HG03095 (cell line): Measurements from ENCODE around the gene DNAH1.

Experiments used
- ATAC-seq: cut with Tn5 transposase; IDR thresholded peaks from one replicate; pipeline ENCODE4 v1.9.1; 2021; ENCODE audit warnings: moderate library complexity; ENCODE audit not compliant: unreplicated experiment

Gene DNAH1

DNA sequence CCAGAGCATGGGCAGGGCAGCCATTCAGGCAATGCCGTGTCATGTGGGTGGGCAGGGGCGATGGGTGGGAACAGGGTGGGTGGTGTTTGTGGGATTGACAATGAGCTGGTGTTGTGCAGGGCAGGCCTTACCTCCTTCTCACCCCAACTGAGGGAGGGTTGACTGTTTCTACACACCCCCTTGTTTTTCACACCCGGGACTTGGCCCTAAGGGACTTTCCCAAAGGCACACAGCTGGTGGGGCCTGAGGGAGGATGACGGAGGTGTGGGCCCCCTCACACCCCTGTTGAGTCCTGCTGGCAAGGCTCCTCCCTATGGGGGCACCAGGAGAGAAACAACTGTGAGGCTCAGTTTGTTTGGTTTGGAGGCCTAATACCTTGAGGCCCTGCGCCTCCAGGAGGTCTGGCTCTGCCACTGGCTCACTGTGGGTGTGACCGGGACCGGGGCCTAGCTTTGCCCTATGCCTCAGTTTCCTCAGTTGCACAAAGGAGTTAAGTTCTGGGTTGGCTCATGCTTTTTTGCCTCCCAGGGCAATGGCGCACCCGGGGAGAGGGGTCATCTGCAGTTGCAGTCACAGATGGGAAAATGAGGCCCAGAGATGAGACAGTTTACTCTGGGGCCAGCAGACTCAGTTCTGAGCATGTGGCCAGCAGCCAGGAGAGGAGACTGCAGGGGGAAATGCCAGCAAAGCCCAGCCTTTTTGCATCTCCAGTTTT is 5.1 kb upstream of the DNAH1 start:
- ATAC-seq: peak; percentile 49

GRCh38 chr3:52311576-52312119 is 4.5 kb upstream of the DNAH1 start:
- no peak for ATAC-seq

DNA sequence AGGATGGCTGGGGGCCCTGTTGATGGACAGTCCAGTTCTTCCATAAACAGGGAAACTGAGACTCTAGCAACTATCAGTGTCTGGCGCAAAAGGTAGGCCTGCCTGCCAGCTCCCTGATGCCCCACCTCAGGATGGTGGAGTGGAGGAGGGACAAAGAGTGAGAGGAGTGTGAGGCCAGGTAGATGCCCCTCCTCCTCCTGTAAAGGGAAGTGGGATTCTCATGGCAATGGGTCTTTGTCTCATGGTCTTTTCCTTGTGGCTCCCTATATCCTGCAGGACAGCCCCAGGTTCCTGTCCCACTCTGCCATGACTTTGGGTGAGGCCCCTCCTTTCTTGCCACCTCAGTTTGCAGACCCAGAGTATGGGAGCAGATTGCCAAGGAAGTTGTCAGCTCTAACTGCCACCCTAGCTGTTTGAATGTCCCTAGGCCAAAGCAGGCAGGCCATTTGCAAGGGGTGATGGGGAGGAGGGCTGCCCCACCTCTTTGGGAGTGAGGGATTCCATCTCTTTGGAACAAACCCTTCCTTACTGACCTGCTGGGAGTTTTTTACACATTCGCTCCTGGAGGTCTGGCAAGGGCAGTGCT is 2.8 kb upstream of the DNAH1 start:
- peak; percentile 13 for ATAC-seq

GRCh38 chr3:52313774-52314188 is 2.3 kb upstream of the DNAH1 start:
- ATAC-seq: peak; percentile 85

DNA sequence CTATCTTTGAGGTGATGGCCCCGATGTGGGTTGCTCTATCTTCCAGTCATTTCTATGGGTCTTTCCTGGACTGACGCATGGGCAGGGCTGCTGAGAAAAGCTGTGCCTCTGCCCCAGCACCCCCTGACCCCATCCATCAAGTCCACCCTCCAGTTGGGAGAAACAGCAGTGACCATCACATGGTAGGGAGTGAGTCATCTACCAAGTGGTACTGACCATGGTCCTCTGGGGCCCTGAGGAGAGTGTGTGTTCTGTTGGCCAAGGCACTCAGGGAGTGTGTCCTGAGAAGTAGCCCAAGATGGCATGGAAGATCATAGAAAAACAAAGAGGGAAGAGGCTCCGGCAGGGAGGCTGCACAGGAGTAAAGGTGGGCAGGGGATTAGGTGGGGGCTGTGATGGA is 1.6 kb upstream of the DNAH1 start:
- ATAC-seq: no peak

GRCh38 chr3:52315006-52315405 is 1.1 kb upstream of the DNAH1 start:
- ATAC-seq: no peak

GRCh38 chr3:52317208-52318000 is 1.3 kb downstream of the DNAH1 start:
- ATAC-seq: no peak

DNA sequence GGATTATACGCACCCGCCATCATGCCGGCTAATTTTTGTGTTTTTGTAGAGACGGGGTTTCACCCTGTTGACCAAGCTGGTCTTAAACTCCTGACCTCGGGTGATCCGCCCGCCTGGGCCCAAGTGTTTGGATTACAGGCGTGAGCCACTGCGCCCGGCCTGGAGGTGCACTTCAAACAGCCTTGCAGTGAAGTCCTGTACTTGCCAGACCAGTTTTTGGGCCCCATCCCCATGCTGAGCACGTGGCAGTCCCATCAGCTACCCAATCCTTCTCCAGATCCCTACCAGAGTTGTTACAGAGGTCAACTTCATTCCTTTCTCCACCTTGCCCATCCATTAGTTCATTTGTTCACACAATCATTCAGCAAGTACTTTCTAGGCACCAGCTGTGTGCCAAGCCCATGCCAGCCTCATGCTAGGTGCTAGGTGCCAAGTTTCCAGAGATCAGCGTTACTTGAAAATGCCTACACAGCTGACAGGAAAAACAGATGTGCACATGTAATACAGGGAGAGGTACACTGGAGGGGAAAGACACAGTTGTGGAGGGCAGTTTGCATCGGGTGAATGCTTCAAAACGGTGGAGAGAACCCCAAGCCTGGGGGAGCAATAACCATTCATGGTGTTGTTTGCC is 2.2 kb downstream of the DNAH1 start:
- ATAC-seq: no peak

GRCh38 chr3:52319921-52320595 is 3.9 kb downstream of the DNAH1 start:
- ATAC-seq: no peak

DNA sequence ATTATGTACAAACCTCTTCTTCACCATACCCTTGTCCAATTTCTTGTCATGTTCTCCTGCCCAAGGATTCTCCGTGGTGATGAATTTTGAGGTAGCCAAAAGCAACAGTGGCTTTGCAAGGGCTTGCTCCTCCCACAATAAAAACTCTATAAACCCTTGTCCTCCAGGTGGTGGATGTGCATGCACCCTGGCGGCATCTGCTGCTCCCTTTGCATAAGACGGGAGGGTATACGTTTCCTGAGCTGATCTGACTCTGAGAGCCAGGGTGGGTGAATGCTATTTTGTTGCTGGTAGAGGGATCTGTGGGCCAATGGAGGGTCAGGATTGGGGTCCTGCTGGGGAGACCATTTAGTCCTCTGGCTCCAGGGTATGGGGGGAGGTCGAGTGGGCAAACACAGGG is 5.4 kb downstream of the DNAH1 start:
- no peak for ATAC-seq

DNA sequence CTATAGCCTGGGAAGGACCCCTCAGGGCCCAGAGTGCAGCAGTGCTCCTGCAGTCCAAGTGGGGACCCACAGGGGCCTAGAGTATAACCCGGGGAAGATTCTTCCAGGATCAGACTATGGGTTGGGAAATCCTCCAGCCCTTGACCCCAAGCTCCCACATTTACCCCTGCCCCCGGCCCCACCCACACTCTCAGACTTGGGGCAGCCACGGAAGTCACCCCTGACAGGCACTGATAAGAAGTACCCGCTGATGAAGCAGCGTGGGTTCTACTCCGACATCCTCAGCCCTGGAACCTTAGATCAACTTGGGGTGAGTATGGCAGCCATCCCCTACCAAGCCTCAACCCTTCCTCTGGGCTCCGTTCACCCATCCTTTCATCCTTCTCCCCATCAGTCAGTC is 6.3 kb downstream of the DNAH1 start:
- ATAC-seq: no peak

DNA sequence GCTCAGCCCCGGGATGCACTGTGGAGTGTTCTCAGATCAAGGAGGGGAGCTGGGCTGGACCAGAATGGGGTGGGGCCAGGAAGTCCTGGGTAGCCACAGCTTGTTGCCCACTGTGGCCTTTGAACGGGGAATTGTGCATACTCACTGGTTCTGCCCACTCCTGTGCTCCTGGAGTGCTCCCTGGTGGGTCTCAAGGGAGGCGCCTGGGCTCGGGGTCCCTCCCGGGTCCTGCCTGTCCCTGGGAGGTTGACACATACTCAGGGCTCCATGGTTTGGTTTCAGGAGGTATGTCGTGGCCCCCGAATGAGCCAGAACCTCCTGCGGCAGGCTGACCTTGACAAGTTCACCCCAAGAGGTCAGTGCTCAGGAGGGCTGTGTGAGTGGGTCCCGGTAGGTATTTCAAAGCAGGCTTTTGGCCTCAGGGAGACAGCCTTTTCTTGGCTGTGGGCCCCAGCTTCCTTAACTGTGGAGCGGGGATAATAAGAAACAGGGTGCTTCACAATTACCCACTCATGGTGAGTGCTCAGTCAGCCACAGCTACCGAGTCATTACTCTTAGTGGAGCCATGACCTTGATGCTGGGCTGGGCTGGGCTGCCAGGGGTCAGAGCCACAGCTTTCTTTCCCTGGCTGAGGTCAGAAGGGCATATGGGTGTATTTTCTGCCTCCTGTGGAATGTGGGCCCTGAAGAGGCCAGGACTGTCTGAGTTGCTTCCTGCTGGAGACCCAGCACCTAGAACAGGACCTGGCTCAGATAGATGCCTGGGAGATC is 7.6 kb downstream of the DNAH1 start:
- no peak for ATAC-seq

- no peak for ATAC-seq
Measured at GRCh38 chr3:52324676-52325075, 8.6 kb downstream of the DNAH1 start.

DNA sequence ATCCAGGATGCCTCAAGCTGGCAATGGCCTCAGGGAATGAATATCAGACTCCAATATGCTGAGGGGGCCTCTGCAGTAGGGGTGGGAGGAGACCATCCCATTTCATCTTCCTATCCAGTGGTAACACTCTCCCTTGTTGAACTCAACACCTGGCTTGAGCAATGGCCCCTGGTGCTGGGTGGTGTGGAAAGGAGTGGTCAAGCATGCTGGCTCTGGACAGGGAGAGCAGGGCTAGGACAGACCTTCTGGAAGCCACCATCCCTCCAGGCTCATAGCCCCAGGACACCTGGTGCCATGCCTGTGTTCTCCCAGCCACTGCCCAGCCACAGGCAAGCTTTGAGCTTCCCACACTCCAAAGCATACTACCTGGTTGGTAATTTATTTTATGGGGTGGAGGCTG is 9.6 kb downstream of the DNAH1 start:
- ATAC-seq: no peak

- ATAC-seq: no peak
Measured at GRCh38 chr3:52326976-52327375, 10.9 kb downstream of the DNAH1 start.

DNA sequence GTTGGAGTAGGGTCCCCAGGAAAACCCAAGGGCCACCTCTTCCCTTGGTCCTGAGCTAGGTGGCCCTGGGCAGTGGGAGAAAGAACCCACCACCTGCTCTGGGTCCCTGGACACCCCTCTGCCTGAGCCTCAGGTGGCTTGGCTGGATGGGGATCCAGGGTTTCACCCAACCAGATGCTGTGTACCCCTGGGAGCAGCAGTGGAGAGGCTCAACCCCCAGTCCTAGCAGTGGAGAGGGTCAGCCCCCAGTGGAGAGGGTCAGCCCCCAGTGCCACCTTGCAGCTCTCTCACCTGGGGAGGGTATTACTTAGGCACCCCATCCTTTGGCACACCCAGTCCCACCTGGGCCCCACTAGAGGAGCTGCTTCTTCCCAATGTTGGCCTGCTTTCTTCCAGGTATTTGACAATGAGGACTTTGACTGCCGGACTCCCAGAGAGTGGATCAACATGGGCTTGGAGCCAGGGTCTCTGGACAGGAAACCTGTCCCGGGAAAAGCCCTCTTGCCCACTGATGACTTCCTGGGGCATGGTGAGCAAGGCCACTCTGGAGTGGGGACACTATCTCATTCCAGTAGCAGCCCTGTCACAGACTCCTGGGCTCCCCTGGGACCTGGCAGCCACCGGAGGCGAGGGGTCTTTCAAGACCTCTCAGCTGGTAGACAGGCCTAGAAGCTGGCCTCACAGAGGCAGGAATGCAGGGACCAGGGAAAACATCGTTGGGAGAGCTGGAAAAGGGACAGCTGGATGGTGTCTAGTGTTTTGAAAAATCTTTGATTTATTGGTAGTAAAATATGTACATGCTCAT is 11.6 kb downstream of the DNAH1 start:
- no peak for ATAC-seq

DNA sequence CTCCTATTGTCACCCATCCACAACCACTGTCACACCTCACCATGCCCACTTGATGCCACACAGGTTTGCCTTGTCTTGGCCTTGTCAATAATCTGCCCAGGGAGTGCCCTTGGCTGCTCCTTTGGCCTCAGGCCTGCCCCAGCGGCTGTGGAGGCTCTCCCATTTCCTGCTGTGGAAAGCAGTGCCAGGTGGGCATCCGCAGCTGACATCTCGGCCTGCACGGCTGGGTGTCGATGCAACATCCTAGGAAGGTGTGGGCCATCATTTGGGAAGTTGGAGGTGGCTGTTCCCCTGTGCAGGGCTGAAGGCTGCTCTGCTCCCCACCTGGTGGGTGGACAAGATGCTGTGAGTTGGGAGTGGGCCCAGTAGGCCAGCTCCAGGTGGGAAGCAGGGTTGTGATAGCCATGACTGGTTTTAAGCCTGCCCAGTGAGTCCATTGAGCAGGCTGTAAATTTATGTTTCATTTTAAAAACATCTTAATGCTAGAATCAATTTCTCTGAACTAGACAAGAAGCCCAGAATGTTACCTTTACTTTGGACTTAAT is 12.5 kb downstream of the DNAH1 start:
- no peak for ATAC-seq

DNA sequence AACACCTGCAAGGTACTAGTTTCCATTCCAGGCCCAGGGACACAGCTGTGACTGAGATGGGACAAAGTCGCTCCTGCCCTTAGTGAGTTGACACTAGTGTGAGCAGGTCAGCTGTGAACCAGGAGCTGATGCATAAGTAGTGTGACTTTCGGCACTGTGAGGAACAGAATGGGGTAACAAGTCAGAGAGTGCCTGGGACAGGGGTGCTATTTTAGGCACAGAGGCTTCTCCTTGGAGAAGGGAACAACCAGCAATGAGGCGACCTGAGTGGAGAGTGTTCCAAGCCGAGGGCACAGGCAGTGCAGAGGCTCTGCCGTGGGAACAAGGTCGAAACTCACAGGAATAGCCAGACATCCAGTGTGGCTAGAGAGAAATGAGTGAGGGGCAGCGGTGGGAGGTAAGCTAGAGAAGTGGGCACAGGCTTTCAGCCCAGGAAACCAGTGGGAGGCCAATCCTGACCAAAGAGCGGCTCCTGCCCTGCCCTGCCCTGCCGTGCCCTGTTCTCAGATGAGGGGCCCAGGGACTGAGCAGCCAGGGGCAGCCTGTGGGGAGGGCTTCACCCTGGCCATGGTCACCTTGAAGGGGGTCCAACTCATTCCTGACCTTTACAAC is 14.2 kb downstream of the DNAH1 start:
- ATAC-seq: no peak

- no peak for ATAC-seq
Measured at GRCh38 chr3:52331091-52331490, 15.0 kb downstream of the DNAH1 start.
